Measurements from ENCODE around the gene RPS6KA2.
"Not testable (repeated sequence)": the region's sequence is repeated elsewhere in the genome, so short reads cannot be mapped to it uniquely, and the experiment has no call there.

Gene RPS6KA2

DNA sequence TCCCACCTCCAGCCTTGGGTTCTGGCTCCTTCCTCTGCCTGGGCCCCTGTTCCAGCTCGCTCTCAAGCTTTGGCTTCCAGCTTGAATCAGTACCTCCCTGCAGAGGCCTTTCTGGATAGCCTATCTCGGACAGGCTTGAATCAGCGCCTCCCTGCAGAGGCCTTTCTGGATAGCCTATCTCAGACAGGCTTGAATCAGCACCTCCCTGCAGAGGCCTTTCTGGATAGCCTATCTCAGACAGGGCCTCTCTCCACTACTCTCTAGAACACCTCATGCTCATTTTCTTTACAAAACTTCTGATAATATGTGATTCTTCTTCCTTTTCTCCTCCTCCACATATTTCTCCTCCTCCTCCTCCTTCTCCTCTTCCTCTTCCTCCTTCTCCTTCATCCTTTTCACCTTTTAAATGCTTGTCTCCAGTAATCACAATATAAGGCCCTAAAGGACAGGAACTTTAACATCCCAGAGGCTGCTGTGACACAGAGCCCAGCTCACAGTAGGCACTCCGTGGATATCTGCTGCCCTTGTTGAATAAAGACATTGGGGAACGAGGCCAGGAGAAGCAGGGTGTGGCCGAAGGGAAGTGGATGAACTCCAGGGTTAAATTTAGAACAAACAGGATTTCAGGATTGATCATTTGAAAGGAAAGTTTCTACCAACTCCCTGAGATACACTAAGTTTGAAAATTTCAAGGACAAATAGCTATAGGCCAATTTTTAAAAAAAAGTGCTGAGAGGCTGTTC is 9.3 kb upstream of the RPS6KA2 start:
- no peak for DNase-seq (ENCODE audit: low read depth, low spot score)

- DNase-seq (ENCODE audit: low read depth, low spot score), result no peak
Observed at GRCh38 chr6:166635013-166635970, 8.2 kb upstream of the RPS6KA2 start.

- not testable (repeated sequence) for DNase-seq (ENCODE audit: low read depth, low spot score)
Observed at GRCh38 chr6:166634581-166634980, 7.5 kb upstream of the RPS6KA2 start.

- DNase-seq (ENCODE audit: low read depth, low spot score), result no peak
Observed at GRCh38 chr6:166633732-166634535, 6.9 kb upstream of the RPS6KA2 start.

GRCh38 chr6:166632731-166633130 is 5.7 kb upstream of the RPS6KA2 start:
- DNase-seq (ENCODE audit: low read depth, low spot score), result no peak

- DNase-seq (ENCODE audit: low read depth, low spot score), result no peak
Observed at GRCh38 chr6:166630462-166630861, 3.4 kb upstream of the RPS6KA2 start.

DNA sequence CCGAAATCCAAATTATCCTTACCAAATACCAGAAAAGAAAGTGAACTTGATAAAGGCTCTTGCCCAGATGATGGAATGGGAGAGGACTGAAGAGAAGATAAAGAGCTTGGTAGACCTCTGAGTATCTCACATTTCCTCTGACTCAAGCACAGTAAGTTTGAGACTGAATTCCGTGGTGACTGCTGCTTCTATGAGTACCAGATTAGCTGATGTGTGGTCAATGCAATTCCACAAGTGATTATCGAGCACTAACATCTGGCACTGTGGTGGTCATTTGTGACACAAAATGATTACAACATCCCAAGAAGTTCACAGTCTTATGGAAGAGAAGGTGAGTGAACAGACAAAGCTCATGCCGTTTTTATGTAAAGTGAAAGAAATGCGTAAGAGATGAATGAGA is 2.6 kb upstream of the RPS6KA2 start:
- no peak for DNase-seq (ENCODE audit: low read depth, low spot score)

DNA sequence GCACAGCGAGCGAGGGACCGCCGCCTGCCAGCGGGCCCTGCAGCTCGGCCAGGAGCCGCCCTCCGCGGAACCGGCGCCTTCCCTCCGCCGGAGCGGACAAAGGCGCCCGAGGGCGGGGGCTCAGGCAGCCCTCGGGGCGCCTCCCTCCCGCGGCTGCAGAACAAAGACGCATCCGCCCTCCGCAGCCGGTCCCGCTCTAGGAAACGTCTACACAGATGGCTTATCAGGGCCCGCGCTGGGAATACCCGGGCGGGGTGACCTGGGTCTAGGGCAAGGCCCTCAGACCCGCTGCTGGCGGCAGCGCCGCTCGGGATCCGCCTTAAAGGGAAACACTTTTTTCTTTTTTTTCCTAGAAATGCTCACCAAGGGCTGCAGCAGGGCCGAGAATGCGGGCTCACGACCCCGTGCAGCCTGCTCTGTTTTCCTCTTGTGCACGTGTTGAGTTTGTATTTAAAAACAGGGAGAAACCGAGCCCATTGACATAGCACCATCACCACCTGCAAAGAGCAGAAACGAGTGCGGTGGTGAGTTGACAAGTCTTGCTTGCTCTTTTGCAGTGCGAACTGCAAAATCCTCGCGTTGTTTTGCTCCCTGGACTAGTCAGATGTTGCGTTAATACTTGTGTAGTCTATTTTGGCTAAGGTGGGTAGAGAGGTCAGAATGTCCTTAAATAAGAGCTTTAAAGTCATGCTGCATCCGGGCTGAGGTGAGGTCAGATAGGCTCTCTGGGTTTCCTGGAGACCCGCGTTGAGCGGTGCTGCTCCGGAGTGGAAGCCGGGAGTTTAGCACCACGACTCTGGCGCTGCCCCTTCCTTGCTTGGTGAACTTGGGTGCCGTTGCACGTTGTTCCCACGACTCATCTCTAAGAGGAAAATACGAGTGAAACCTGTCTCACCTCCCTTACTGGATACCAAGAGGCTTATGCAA is 1.1 kb upstream of the RPS6KA2 start:
- DNase-seq (ENCODE audit: low read depth, low spot score), result no peak

DNA sequence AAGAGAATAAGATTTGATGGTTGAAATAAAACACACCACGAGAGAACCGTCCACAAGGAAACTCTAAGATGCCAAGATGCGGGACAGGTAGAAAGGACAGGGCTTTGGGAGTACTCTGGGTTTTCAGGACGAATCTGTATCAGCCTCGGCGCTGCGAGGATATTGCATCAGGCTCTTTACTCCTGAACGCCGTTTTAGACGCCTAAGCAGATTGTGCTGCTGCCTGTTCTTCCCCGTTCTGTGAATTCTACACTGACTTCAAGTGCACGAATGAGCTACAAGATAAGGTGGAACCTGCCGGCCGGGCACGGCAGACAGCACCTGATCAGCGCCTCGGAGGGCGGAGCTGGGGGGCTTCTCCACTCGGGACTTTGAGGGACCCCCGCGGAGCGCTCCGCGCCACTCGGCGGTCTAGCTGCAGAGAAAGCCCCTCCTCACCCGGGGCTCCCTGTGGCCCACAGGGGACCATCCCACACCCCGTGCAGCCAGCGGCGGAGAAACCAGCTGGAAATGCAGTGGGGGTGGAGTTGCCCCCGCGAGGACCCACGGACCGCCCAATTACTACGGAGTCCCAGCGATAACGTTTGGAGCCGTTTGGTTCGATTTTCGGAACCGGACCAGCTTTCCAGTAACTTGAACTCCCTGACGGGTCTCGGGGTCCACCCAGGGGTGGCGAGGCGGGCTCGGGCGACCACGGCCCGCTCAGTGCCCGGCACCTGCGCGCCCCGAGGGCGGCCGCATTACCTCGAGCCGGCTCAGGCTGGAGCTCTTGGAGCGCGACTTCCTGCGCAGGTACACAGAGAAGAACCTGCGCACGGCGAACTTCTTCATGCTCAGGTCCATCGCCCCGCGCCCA is 646 bp downstream of the RPS6KA2 start:
- DNase-seq (ENCODE audit: low read depth, low spot score), result no peak

DNA sequence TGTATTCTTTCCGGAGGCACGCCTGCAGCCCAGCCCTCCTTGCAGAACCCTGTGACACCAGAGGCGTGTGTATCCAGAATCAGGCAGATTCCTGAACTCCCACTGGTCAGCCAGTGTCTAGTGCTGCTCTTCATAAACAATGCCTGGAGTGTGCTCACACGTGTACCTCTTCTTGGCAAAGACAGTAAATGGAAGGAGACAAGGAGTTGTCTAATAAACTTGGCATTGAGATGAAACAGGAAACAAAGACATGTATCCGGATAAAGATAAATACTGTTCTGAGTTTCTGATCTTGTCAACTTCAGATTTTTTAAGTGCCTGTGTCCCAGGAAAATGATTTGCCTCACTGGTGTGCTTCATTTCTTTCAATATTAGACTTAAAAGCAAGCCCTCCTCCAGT is 1.7 kb downstream of the RPS6KA2 start:
- DNase-seq (ENCODE audit: low read depth, low spot score), result no peak

GRCh38 chr6:166624275-166624674 is 2.8 kb downstream of the RPS6KA2 start:
- no peak for DNase-seq (ENCODE audit: low read depth, low spot score)

GRCh38 chr6:166623318-166623717 is 3.7 kb downstream of the RPS6KA2 start:
- no peak for DNase-seq (ENCODE audit: low read depth, low spot score)

DNA sequence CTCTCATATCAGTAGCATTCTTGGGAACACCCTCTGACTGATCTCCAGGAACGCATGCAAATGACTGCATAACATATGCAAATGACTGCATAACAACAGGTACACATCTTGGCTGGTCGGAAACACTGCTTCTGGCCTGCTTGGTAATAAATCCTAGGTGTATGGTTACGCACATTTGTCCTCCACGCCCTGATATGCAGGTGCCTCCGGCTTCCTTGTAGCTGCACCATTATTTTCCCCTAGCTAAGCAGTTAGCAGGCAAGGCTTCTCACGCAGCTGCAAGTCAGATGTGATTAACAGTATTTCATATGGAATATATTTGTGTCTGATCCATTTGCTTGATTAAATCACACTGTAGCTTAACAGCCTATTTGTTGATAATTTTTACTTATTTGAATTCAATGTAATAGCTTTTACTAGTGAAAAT is 5.9 kb downstream of the RPS6KA2 start:
- DNase-seq (ENCODE audit: low read depth, low spot score), result no peak

DNA sequence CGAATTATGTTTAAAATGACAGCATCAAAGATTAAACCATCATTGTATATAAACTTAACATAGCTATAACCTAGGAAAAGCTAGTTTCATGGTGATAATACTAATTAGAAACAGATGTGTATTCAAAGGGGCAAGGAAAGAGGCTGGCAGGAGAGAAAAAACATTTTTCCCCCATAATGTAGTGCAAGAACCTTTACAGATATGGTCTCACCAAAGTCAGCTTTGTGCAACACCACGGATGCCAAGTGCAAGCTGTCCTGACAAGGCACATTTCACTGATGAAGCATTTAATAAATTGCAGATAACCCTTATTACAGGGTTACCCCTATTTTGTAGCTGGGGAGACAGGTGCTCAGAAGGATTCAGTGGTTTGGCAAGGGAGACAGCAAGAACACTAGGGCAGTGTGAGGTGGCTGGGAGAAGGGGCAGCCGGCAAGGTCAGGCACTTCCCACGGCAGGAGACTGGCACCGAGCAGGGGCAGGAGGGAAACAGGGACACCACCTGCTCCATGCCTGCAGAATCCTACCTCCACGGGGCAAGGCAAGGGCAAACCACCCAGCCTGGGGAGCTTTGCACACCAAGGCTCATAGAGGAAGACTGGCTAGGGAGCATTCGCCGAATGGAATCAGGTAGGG is 6.5 kb downstream of the RPS6KA2 start:
- DNase-seq (ENCODE audit: low read depth, low spot score), result no peak

- no peak for DNase-seq (ENCODE audit: low read depth, low spot score)
Observed at GRCh38 chr6:166619912-166620311, 7.1 kb downstream of the RPS6KA2 start.

- no peak for DNase-seq (ENCODE audit: low read depth, low spot score)
Observed at GRCh38 chr6:166618866-166619761, 7.9 kb downstream of the RPS6KA2 start.

- no peak for DNase-seq (ENCODE audit: low read depth, low spot score)
Observed at GRCh38 chr6:166618251-166618650, 8.8 kb downstream of the RPS6KA2 start.

GRCh38 chr6:166617359-166617758 is 9.7 kb downstream of the RPS6KA2 start:
- DNase-seq (ENCODE audit: low read depth, low spot score), result no peak

Measured in activated naive CD8-positive, alpha-beta T cell treated with anti-CD3 and anti-CD28 coated beads, Interleukin-2, amount 50 U/mL, for 16 hours (primary cell).